ENCODE measurements around the gene MFSD1.

MFSD1 gene

GRCh38 chr3:158804441-158804840 is 2.6 kb downstream of the MFSD1 start:
- in situ Hi-C loops (cut with HindIII; ENCODE audit: low sequenced_read_pairs), result no loop called here

DNA sequence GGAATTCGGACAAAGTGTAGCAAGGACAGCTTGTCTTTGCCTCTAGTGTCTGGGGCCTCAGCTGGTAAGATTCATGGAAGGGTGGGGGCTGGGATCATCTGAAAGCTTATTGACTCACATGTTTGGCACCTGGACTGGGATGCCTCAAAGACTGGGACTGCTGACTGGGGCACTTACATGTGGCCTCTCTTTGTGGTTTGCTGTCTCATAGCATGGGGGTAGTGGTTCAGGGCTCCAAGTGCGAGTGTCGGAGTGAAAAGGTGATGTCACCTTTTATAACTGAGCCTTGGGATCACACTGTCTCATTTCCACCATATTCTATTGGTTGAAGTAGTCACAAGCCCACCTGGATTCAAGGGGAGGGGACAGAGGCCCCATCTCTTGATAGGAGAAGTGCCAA is 6.8 kb downstream of the MFSD1 start:
- in situ Hi-C loops (cut with HindIII; ENCODE audit: low sequenced_read_pairs), result no loop called here

GRCh38 chr3:158809642-158810041 is 7.8 kb downstream of the MFSD1 start:
- in situ Hi-C loops (cut with HindIII; ENCODE audit: low sequenced_read_pairs), result no loop called here

- in situ Hi-C loops (cut with HindIII; ENCODE audit: low sequenced_read_pairs), result no loop called here
These were observed 9.2 kb downstream of the MFSD1 start for GRCh38 chr3:158810823-158811724.

GRCh38 chr3:158819282-158819681 is 17.4 kb downstream of the MFSD1 start:
- in situ Hi-C loops (cut with HindIII; ENCODE audit: low sequenced_read_pairs), result no loop called here

DNA sequence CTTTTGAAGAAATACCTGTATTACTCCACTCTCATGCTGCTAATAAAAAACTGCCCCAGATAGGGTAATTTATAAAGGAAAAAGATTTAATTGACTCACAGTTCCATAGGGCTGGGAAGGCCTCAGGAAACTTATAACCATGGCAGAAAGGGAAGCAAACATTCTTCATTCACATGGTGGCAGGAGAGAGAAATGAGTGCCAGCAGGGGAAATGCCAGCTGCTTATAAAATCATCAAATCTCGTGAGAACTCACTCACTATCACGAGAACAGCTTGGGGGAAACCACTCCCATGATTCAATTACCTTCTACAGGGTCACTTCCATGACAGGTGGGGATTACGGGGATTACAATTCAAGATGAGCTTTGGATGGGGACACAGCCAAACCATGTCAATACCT is 18.7 kb downstream of the MFSD1 start:
- in situ Hi-C loops (cut with HindIII; ENCODE audit: low sequenced_read_pairs), result no loop called here

DNA sequence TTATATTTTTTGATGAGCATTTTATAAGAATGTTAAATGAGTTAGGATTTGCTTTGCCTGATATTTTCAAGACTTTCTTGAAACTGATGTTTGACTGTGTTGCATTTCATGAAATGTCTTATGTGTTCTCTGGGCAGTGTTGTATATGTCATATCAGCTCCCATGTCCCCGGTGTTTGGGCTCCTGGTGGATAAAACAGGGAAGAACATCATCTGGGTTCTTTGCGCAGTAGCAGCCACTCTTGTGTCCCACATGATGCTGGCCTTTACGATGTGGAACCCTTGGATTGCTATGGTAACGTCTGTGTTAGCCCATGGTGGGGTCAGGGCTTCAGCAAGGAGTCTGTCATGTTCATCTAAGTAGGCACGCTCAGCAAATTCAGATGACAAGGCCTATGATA is 20.0 kb downstream of the MFSD1 start:
- in situ Hi-C loops (cut with HindIII; ENCODE audit: low sequenced_read_pairs), result no loop called here

GRCh38 chr3:158823426-158823825 is 21.6 kb downstream of the MFSD1 start:
- in situ Hi-C loops (cut with HindIII; ENCODE audit: low sequenced_read_pairs), result no loop called here

GRCh38 chr3:158827773-158828172 is 25.9 kb downstream of the MFSD1 start:
- in situ Hi-C loops (cut with HindIII; ENCODE audit: low sequenced_read_pairs), result no loop called here

DNA sequence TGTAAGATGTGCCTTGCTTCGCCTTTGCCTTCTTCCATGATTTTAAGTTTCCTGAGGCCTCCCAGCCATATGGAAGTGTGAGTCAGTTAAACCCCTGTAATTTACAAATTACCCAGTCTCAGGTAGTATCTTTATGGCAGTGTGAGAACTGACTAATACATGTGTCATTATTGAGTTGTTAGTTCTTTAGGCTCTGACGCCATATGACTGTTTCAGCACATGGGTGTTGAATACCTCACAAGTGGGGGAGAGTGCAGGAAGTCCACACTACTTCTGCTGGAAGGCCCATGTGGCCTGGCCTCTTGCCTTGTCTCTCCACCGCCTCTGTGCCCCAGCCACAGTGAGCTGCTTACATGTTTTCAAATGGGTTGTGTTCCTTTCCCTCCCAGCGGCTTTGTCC is 28.5 kb downstream of the MFSD1 start:
- in situ Hi-C loops (cut with HindIII; ENCODE audit: low sequenced_read_pairs), result no loop called here

GRCh38 chr3:158831861-158832260 is 30.0 kb downstream of the MFSD1 start:
- in situ Hi-C loops (cut with HindIII; ENCODE audit: low sequenced_read_pairs), result no loop called here

DNA sequence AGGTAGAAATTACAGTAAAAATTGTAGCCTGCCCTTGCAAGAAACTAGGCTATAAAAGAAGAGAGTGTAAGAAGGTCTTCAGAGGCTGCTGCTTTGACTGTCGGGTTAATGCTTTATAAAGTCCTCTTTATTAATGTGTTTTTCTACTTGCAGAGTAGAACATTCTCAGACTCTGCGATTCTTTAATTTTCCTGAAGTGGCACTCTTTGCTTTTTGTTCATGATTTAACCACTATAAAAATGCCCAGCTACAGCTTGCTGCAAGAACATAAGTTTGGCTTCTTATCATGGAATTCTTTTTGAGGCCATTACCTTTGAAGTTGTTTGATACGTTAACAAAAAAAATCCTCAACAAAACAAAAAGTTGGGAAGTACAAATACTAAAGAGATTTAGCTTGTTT is 33.8 kb downstream of the MFSD1 start:
- in situ Hi-C loops (cut with HindIII; ENCODE audit: low sequenced_read_pairs), result no loop called here

- in situ Hi-C loops (cut with HindIII; ENCODE audit: low sequenced_read_pairs), result no loop called here
These were observed 34.5 kb downstream of the MFSD1 start for GRCh38 chr3:158836312-158836711.

DNA sequence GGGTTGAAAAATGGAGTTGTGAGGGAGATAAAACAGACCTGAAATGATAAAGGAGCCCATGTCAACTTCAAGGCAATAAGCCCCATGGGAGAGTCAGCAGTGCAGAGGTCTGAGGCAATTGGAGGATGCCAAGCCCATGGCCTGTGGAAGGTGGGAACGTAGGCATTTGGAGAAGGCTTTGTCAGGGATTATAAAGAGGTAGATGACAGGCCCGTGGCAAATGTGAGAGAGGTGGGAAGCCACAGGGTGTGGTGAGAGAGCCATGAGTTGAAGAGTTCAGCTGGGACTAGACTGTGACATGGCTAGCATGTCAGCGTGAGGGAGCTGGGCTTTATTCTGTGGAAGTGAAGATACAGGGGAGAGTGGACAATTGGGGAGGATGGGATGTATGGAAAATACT is 35.4 kb downstream of the MFSD1 start:
- in situ Hi-C loops (cut with HindIII; ENCODE audit: low sequenced_read_pairs), result no loop called here

DNA sequence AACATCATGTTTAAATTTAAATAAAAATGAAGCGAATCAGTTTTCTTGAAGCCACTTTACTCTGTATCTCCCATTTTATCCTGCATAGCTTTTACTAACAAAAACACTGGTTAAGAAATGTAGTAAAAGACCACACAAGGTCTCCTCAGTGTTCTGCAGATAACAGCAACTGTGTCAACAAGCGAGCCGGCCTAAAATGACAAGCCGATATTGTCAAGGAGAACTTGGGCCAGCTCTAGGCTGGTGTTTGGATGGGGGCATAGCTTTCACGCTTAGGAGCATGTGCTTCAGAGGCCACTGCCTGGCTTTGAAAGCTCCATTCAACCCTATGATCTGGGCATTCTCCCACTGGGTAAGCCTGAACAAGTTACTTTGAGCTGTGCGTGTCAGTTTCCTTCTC is 38.1 kb downstream of the MFSD1 start:
- in situ Hi-C loops (cut with HindIII; ENCODE audit: low sequenced_read_pairs), result no loop called here

GRCh38 chr3:158841387-158841786 is 39.5 kb downstream of the MFSD1 start:
- in situ Hi-C loops (cut with HindIII; ENCODE audit: low sequenced_read_pairs), result no loop called here

GRCh38 chr3:158842976-158843375 is 41.1 kb downstream of the MFSD1 start:
- in situ Hi-C loops (cut with HindIII; ENCODE audit: low sequenced_read_pairs), result no loop called here

- in situ Hi-C loops (cut with HindIII; ENCODE audit: low sequenced_read_pairs), result no loop called here
These were observed 44.0 kb downstream of the MFSD1 start for GRCh38 chr3:158845765-158846350.

DNA sequence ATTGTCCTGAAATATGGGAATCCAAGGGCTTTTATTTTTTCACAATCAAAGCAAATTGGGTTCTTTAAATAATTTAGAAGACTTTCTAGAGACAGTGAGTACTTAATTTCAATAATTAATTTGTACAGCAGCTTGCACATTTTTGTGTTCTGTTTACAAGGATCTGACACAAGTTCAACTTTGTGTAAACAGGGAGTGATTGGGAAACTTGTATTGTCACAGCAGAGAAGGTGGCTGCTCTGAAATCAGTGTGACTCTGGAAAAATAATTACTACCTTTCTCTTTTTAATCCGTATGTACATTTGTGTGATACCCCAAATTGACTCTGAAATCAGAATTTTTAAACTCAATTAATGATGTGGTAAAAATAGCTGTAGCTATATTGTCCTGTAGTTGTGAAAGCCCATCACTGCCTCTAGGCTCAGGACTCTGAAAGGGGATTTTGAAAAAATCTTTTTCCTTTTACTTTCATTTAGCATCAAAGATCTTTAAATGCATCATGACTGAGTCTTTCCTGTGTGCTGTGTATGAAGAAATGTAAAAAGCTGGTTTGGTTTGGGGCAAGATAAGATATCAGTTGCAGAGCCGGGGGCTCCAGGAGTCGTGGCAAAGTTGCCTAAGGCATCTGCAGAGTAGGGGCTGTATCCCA is 45.1 kb downstream of the MFSD1 start:
- in situ Hi-C loops (cut with HindIII; ENCODE audit: low sequenced_read_pairs), result no loop called here

DNA sequence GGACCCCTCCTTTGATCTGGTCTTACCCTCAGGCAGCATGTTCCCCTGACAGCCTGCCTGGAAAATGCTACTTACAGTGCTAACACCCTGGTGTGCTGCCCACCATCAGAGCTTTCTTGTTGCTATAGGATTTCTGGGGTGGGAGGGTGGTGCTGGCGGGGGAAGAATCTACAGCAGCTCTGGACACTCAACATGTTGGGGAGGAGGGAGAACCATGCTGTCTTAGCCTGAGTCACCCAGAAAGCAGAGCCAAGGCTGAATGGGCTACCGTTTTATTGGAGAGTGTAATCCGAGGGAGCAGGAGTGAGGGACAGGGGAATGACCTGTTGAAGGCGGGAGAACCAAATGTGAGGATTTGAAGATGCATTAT is 45.6 kb downstream of the MFSD1 start:
- in situ Hi-C loops (cut with HindIII; ENCODE audit: low sequenced_read_pairs), result no loop called here

DNA sequence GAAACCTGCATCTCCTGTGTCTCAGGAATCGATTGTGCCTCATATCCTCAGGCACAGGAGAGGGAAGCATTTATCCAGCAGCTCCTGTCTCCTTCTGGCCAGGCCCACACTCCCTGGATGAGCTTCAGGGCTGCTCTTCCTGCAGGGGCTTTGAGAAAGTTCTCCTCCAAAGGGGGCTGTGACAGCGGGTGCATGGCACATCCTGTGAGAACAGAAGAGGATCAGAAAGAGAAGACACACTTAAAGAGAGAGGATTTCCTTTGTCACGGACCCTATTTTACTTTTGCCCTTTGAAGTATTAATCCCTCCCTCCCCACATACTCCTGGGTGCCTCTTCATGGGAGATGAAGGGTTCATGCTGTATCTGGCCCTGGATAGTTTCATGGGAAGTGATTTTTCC is 46.0 kb downstream of the MFSD1 start:
- in situ Hi-C loops (cut with HindIII; ENCODE audit: low sequenced_read_pairs), result no loop called here

DNA sequence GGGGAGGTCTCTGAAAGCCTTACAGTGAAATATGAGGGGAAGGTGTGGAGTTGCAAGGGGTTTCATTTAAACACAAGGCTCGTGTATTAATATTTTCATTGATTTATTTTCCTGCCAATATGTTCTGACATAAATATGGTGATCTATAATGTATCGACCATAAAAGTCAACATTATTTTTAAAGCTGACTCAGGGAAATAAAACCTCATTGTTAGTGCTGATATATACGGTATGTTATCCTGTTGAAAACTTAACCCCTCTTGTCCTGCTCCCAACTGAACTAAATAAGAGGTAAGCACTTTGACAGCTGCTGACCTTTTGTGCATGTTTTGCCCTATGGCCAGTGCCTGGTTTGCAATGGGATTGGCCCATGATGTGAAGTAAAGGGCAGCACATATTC is 47.9 kb downstream of the MFSD1 start:
- in situ Hi-C loops (cut with HindIII; ENCODE audit: low sequenced_read_pairs), result no loop called here

Measured in DLD1 (cell line).